ENCODE data around the gene ZNF512B.
"Not testable (repeated sequence)": the region's sequence is repeated elsewhere in the genome, so short reads cannot be mapped to it uniquely, and the experiment has no call there.

Gene ZNF512B

DNA sequence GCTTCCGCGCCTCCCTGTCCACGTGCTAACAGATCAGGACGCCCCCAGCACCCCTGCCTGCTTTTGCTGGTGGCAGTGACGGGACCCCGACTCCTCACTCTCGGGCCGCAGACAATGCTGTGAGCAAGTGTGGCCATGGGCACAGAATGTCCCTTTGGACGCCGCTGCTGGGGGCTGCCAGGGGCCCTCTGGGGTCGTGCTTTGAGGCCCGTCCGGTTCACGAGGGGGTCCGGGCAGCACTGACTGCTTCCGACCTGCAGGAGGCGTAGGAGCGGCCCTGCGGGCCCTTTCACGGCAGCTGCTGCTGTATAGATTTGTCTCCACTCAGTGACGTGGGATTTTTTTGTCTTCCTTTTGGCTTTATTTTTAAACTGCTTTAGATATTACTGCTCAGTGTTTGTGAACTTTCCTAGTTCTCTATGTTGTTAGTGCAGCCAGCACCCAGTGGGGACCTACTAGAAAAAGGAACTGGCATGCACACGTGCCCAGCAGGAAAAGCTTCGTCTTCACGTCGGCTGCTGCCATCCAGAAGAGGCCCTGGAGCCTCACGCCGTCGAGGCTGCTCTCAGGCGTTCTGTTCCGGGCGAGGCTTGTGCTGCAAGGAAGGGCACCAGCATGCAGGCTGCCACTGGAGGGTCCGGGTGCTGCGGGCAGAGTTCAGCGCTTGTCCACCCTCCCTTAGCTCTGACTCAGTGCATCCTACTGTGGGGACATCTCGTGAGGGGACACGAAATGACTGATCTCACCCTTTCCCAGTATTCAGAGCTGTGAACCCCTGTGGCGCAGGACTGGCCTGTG, 35.3 kb downstream of the ZNF512B start:
- no peak overlapping the region for H3K4me3 ChIP-seq (replicated peaks; ENCODE audit: low read depth, low read length)
- DNase-seq (ENCODE audit: extremely low read depth, insufficient read length): no peak
- no peaks in the 10 kb centered on the region for H3K27me3 ChIP-seq (replicated peaks; ENCODE audit: control insufficient read depth, insufficient read depth, low read length)
- TF ChIP-seq, protein P1, sequence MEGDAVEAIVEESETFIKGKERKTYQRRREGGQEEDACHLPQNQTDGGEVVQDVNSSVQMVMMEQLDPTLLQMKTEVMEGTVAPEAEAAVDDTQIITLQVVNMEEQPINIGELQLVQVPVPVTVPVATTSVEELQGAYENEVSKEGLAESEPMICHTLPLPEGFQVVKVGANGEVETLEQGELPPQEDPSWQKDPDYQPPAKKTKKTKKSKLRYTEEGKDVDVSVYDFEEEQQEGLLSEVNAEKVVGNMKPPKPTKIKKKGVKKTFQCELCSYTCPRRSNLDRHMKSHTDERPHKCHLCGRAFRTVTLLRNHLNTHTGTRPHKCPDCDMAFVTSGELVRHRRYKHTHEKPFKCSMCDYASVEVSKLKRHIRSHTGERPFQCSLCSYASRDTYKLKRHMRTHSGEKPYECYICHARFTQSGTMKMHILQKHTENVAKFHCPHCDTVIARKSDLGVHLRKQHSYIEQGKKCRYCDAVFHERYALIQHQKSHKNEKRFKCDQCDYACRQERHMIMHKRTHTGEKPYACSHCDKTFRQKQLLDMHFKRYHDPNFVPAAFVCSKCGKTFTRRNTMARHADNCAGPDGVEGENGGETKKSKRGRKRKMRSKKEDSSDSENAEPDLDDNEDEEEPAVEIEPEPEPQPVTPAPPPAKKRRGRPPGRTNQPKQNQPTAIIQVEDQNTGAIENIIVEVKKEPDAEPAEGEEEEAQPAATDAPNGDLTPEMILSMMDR (IDR thresholded peaks at IDR 0.05; ENCODE audit: insufficient read depth, low read length, poor library complexity, severe bottlenecking): peak; percentile 15
- H3K36me3 ChIP-seq (ENCODE audit: control insufficient read depth, insufficient read depth, low read length): peaks cover 36% of the 10 kb centered on the region

- TF ChIP-seq, protein P1 (IDR thresholded peaks at IDR 0.05; ENCODE audit: insufficient read depth, low read length, poor library complexity, severe bottlenecking): no peak
- DNase-seq (ENCODE audit: extremely low read depth, insufficient read length): no peak
- no peaks in the 10 kb centered on the region for H3K27me3 ChIP-seq (replicated peaks; ENCODE audit: control insufficient read depth, insufficient read depth, low read length)
- peaks cover 40% of the 10 kb centered on the region for H3K36me3 ChIP-seq (ENCODE audit: control insufficient read depth, insufficient read depth, low read length)
- H3K4me3 ChIP-seq (replicated peaks; ENCODE audit: low read depth, low read length): no peak overlapping the region
These were observed 36.1 kb downstream of the ZNF512B start for GRCh38 chr20:63933646-63934045.

DNA sequence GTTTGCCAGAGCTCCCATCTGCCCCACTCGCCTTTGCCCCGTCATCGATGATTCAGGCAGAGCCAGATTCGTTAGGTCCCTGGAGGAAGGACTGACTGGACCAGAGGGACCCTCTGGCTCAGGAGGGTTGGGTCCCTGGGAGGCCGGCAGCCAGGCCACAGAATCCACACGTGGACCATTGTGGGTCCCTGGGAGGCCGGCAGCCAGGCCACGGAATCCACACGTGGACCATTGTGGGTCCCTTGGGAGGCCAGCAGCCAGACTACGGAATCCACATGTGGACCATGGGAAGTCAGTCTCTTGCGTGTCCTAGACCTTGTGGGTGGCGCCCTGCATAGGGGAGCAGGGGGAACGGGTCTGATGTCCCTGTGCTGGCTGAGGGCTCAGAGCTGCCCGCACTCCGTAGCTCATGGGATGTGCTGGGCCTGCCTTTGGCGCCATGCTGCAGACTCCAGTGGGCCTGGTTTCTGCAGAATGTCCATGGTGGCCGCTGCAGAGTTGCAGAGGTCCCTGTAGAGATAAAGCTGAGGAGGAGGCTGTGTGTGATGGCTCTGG, 37.0 kb downstream of the ZNF512B start:
- peaks cover 44% of the 10 kb centered on the region for H3K36me3 ChIP-seq (ENCODE audit: control insufficient read depth, insufficient read depth, low read length)
- DNase-seq (ENCODE audit: extremely low read depth, insufficient read length): no peak

DNA sequence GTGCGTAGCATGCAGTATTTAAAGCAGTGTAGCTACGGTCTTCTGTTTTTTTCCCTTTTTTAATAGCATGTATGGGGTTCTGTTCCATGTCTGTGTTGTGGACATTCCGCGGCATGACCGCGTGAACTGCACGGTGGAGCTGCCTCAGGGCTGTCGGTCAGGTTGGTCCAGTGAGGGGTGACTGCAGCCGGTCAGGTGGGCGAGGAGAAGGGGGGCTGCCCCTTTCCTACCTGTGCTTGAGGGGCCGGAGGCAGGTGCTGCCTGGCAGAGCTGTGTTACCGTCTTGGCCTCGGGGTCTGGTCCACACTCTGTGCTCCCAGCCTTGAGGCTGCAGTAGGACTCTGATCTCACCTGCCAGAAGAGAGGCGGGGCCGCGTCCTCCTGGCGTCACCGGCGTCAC, 38.0 kb downstream of the ZNF512B start:
- TF ChIP-seq, protein P1 (IDR thresholded peaks at IDR 0.05; ENCODE audit: insufficient read depth, low read length, poor library complexity, severe bottlenecking): no peak
- Histone ChIP-seq H3K4me3 (replicated peaks; ENCODE audit: low read depth, low read length) (no peak overlapping the region), H3K36me3 (ENCODE audit: control insufficient read depth, insufficient read depth, low read length) (peaks cover 44% of the 10 kb centered on the region), H3K27me3 (replicated peaks; ENCODE audit: control insufficient read depth, insufficient read depth, low read length) (no peaks in the 10 kb centered on the region)
- no peak for DNase-seq (ENCODE audit: extremely low read depth, insufficient read length)

More for the DNA sequence above, 37.0 kb downstream of the ZNF512B start:
- no peak overlapping the region for H3K4me3 ChIP-seq (replicated peaks; ENCODE audit: low read depth, low read length)
- H3K27me3 ChIP-seq (replicated peaks; ENCODE audit: control insufficient read depth, insufficient read depth, low read length): no peaks in the 10 kb centered on the region
- TF ChIP-seq, protein P1 (IDR thresholded peaks at IDR 0.05; ENCODE audit: insufficient read depth, low read length, poor library complexity, severe bottlenecking): no peak

GRCh38 chr20:63930971-63931553, 38.7 kb downstream of the ZNF512B start:
- H3K36me3 ChIP-seq (ENCODE audit: control insufficient read depth, insufficient read depth, low read length): peaks cover 49% of the 10 kb centered on the region
- no peak overlapping the region for H3K4me3 ChIP-seq (replicated peaks; ENCODE audit: low read depth, low read length)
- no peak for DNase-seq (ENCODE audit: extremely low read depth, insufficient read length)
- H3K27me3 ChIP-seq (replicated peaks; ENCODE audit: control insufficient read depth, insufficient read depth, low read length): no peaks in the 10 kb centered on the region
- TF ChIP-seq, protein P1 (IDR thresholded peaks at IDR 0.05; ENCODE audit: insufficient read depth, low read length, poor library complexity, severe bottlenecking): no peak

- H3K4me3 ChIP-seq (replicated peaks; ENCODE audit: low read depth, low read length); DNase-seq (ENCODE audit: extremely low read depth, insufficient read length); H3K27me3 ChIP-seq (replicated peaks; ENCODE audit: control insufficient read depth, insufficient read depth, low read length): not testable (repeated sequence)
- H3K36me3 ChIP-seq (ENCODE audit: control insufficient read depth, insufficient read depth, low read length): peaks cover 41% of the 10 kb centered on the region
These were observed 40.3 kb downstream of the ZNF512B start for GRCh38 chr20:63929473-63929883.
